A673 (cell line): ENCODE data around the gene BEGAIN.

Experiments used
- EZH2 ChIP-seq: fragments of 200-600 bp; sonication (generic); IDR thresholded peaks from 2 replicates; pipeline ENCODE4 v1.6.1; 2017; ENCODE audit warnings: borderline replicate concordance, low read depth, mild to moderate bottlenecking, mixed read lengths, antibody characterized with exemption, low read length; ENCODE audit not compliant: poor library complexity, severe bottlenecking
- TF ChIP-seq, protein P1 (sequence below): fragments of 300-800, 200-600 bp; sonication (generic); conservative IDR thresholded peaks from 2 replicates; pipeline ENCODE4 v1.5.1; 2017; ENCODE audit warnings: low read depth, mild to moderate bottlenecking, antibody characterized with exemption, low read length, moderate library complexity, mixed read lengths

DNA sequence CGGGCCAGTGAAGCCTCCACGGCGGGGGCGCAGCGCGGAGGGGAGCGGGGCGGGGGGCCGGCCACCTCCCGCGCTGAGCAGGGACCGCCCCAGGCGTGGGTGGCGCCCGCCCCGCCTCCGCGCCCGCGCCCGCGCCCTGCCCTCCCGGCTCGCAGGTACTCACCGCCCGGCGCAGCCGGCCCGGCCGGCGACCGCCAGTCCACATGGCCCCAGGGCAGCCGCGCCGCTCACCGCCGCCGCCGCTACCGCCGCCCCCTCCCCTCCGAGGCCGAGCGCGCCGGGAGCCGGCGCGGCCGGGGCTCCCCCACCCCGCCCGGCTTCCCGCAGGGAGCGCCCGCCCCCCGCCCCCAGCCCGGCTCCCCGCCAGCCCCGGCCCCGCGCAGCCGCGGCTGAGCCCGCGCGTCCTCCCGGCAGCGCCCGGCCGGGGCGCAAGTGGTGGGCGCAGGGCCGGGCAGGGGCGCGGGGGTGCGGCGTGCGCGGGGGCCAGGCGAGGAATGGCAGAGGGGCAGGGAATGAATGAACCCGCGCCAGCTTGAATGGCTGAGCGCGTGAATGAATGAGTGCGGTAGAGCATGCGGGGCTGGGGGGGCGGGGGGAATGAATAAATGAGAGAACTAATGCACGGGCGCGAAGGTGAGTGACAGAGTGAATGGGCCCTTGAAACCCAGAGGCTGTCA, at the start of gene BEGAIN:
- TF ChIP-seq, protein P1, sequence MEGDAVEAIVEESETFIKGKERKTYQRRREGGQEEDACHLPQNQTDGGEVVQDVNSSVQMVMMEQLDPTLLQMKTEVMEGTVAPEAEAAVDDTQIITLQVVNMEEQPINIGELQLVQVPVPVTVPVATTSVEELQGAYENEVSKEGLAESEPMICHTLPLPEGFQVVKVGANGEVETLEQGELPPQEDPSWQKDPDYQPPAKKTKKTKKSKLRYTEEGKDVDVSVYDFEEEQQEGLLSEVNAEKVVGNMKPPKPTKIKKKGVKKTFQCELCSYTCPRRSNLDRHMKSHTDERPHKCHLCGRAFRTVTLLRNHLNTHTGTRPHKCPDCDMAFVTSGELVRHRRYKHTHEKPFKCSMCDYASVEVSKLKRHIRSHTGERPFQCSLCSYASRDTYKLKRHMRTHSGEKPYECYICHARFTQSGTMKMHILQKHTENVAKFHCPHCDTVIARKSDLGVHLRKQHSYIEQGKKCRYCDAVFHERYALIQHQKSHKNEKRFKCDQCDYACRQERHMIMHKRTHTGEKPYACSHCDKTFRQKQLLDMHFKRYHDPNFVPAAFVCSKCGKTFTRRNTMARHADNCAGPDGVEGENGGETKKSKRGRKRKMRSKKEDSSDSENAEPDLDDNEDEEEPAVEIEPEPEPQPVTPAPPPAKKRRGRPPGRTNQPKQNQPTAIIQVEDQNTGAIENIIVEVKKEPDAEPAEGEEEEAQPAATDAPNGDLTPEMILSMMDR, result no peak
- TF ChIP-seq EZH2, result no peak
